Trophoblast cell (in vitro differentiated cells and primary cell): ENCODE results near the gene ZBTB7C.

Source experiments
- DNase-seq, 2 donors: peaks; one replicate each; pipeline ENCODE4 v3.0.0-alpha.2; 2016
- H2AFZ ChIP-seq: 2 replicates; pipeline ENCODE4 v1.6.1; 2013; ENCODE audit warnings: low read length, moderate library complexity, mild to moderate bottlenecking; ENCODE audit not compliant: insufficient read depth, poor library complexity
- H2AK5ac ChIP-seq: 2 replicates; pipeline ENCODE4 v1.6.1; 2013; ENCODE audit warnings: mild to moderate bottlenecking, low read length
- H2BK120ac ChIP-seq: 2 replicates; pipeline ENCODE4 v1.6.1; 2013; ENCODE audit warnings: low read length, mild to moderate bottlenecking, moderate library complexity; ENCODE audit not compliant: insufficient read depth, poor library complexity
- H2BK12ac ChIP-seq: 2 replicates; pipeline ENCODE4 v1.6.1; 2013; ENCODE audit warnings: mild to moderate bottlenecking, low read length, moderate library complexity
- H2BK5ac ChIP-seq: 2 replicates; pipeline ENCODE4 v1.6.1; 2013; ENCODE audit warnings: low read length, low read depth, moderate library complexity, mild to moderate bottlenecking; ENCODE audit not compliant: poor library complexity
- H3K14ac ChIP-seq: 2 replicates; pipeline ENCODE4 v1.6.1; 2013; ENCODE audit warnings: mild to moderate bottlenecking, low read length
- H3K18ac ChIP-seq: 2 replicates; pipeline ENCODE4 v1.6.1; 2013; ENCODE audit warnings: mild to moderate bottlenecking, low read length
- H3K23ac ChIP-seq: 2 replicates; pipeline ENCODE4 v1.6.1; 2013; ENCODE audit warnings: low read length
- H3K27ac ChIP-seq: 2 replicates; pipeline ENCODE4 v1.5.1; 2013; ENCODE audit warnings: low read depth, mild to moderate bottlenecking, inconsistent platforms, low read length, moderate library complexity
- H3K27me3 ChIP-seq: 2 replicates; pipeline ENCODE4 v1.6.1; 2013; ENCODE audit warnings: inconsistent platforms, mild to moderate bottlenecking, low read length, moderate library complexity; ENCODE audit not compliant: insufficient read depth
- H3K36me3 ChIP-seq, 2 experiments: 1 replicate in 1 of 2; 2 replicates in 1 of 2; pipeline ENCODE4 v1.6.1; 2013; ENCODE audit warnings: low read length in 2 of 2, mild to moderate bottlenecking in 2 of 2, moderate library complexity in 1 of 2; ENCODE audit not compliant: insufficient read depth in 2 of 2, control insufficient read depth in 1 of 2
- H3K4ac ChIP-seq: 2 replicates; pipeline ENCODE4 v1.6.1; 2013; ENCODE audit warnings: low read depth, mild to moderate bottlenecking, low read length, moderate library complexity
- H3K4me1 ChIP-seq, 2 experiments: 1 replicate in 1 of 2; 2 replicates in 1 of 2; pipeline ENCODE4 v1.6.1; 2013; ENCODE audit warnings: low read length in 2 of 2, mild to moderate bottlenecking in 2 of 2, moderate library complexity in 1 of 2; ENCODE audit not compliant: insufficient read depth in 2 of 2, control insufficient read depth in 1 of 2
- H3K4me2 ChIP-seq: 2 replicates; pipeline ENCODE4 v1.6.1; 2013; ENCODE audit warnings: inconsistent platforms, mild to moderate bottlenecking, low read length, moderate library complexity
- H3K4me3 ChIP-seq: 2 replicates; pipeline ENCODE4 v1.5.1; 2013; ENCODE audit warnings: mild to moderate bottlenecking, low read depth, low read length, inconsistent platforms
- H3K79me1 ChIP-seq: one replicate; pipeline ENCODE4 v1.6.1; 2013; ENCODE audit warnings: low read length
- H3K79me2 ChIP-seq: 2 replicates; pipeline ENCODE4 v1.6.1; 2013; ENCODE audit warnings: low read length, mild to moderate bottlenecking; ENCODE audit not compliant: control insufficient read depth, insufficient read depth, poor library complexity
- H3K9ac ChIP-seq: 2 replicates; pipeline ENCODE4 v1.6.1; 2013; ENCODE audit warnings: mild to moderate bottlenecking, low read length
- H3K9me3 ChIP-seq: 2 replicates; pipeline ENCODE4 v1.6.1; 2013; ENCODE audit warnings: low read depth, mild to moderate bottlenecking, control low read depth, inconsistent platforms, low read length; ENCODE audit not compliant: insufficient read depth
- H4K12ac ChIP-seq: 2 replicates; pipeline ENCODE4 v1.6.1; 2013; ENCODE audit warnings: low read depth, mild to moderate bottlenecking, low read length, moderate library complexity
- H4K8ac ChIP-seq: 2 replicates; pipeline ENCODE4 v1.6.1; 2013; ENCODE audit warnings: low read depth, mild to moderate bottlenecking, low read length, moderate library complexity
- H4K91ac ChIP-seq: one replicate; pipeline ENCODE4 v1.6.1; 2013; ENCODE audit warnings: low read depth, mild to moderate bottlenecking, low read length, moderate library complexity
- WGBS: extraction: QIAGEN DNeasy Blood & Tissue Kit; methylation state at CpG from one replicate; pipeline ENCODE4 v1.1.7; 2013; ENCODE audit warnings: missing lambda C conversion rate; ENCODE audit not compliant: insufficient read length, insufficient coverage; ENCODE audit errors: extremely low coverage; 5-methylcytosine and 5-hydroxymethylcytosine counted together

The ZBTB7C gene

DNA sequence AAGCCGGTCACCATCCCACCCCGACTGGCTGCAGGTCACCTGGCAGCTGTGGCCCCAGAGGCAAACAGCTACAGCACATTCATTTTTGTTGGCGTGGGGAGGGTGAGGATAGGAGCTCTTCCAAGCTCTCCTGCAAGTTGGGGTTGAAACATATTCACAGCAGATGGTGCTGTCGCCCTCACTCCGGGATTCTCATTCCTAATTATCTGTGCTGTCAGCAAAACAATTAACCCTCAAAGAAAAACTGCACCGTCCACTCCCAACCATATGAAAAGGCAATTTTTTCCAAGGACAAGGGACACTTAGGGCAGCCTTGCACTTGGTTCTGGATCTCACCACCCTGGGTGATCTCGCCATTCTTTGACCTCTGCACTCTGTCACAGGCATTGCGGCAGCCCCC is 68.6 kb downstream of the ZBTB7C start:
- Histone ChIP-seq H3K79me1 (no peaks in the 10 kb centered on the region), H2BK5ac (no peak overlapping the region), H3K18ac (no peak overlapping the region), H3K4ac (no peak overlapping the region), H2AK5ac (no peak overlapping the region), H3K27me3 (no peaks in the 10 kb centered on the region), H3K36me3 (no peaks in the 10 kb centered on the region), H3K27ac (no peak overlapping the region), H3K23ac (no peak overlapping the region), H4K91ac (no peak overlapping the region), H2BK12ac (no peak overlapping the region), H3K4me2 (no peak overlapping the region), H3K9me3 (no peaks in the 10 kb centered on the region), H3K14ac (no peak overlapping the region), H2AFZ (no peak overlapping the region), H3K4me1 (peaks cover 5 to 11% of the 10 kb centered on the region in 2 experiments), H2BK120ac (no peak overlapping the region), H4K12ac (no peak overlapping the region), H3K4me3 (no peak overlapping the region), H4K8ac (no peak overlapping the region), H3K79me2 (no peaks in the 10 kb centered on the region), H3K9ac (no peak overlapping the region)
- DNase-seq: no peak
- WGBS: no CpG with 5 or more reads among the region's 8 CpGs

DNA sequence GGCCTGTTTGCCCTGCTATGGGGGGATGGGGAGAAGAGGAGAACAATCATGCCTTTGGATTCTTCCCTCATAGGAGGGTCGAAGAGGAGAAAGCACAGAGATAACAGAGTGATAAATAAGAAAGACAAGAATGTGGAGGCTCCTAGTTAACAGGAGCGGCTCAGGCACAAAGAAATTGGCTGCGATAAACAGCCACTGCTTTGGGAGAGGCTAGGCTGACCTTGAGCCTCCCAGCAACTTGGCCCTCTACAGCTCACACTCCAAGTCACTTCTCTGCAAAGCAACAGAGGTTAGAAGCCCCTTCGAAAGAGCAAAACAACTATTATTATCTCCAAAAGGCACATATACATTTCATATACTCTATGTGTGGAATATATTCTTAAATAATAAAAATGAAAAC is 69.5 kb downstream of the ZBTB7C start:
- no peak overlapping the region for H4K8ac ChIP-seq
- H3K4me1 ChIP-seq: peaks cover 5 to 11% of the 10 kb centered on the region in 2 experiments
- H4K91ac ChIP-seq: no peak overlapping the region
- no peak overlapping the region for H2AFZ ChIP-seq
- no peak overlapping the region for H2BK12ac ChIP-seq
- no peak overlapping the region for H3K4ac ChIP-seq
- H3K27me3 ChIP-seq: no peaks in the 10 kb centered on the region
- H3K23ac ChIP-seq: no peak overlapping the region
- no peak overlapping the region for H3K4me2 ChIP-seq
- H3K79me1 ChIP-seq: no peaks in the 10 kb centered on the region
- no peak overlapping the region for H2BK5ac ChIP-seq
- H3K79me2 ChIP-seq: no peaks in the 10 kb centered on the region
- H3K4me3 ChIP-seq: no peak overlapping the region
- H3K36me3 ChIP-seq: no peaks in the 10 kb centered on the region
- H3K27ac ChIP-seq: no peak overlapping the region
- WGBS: no CpG with 5 or more reads among the region's 4 CpGs
- no peak overlapping the region for H2AK5ac ChIP-seq
- no peak for DNase-seq
- H3K14ac ChIP-seq: no peak overlapping the region
- no peak overlapping the region for H4K12ac ChIP-seq
- H3K9ac ChIP-seq: no peak overlapping the region
- no peaks in the 10 kb centered on the region for H3K9me3 ChIP-seq
- no peak overlapping the region for H2BK120ac ChIP-seq
- H3K18ac ChIP-seq: no peak overlapping the region

DNA sequence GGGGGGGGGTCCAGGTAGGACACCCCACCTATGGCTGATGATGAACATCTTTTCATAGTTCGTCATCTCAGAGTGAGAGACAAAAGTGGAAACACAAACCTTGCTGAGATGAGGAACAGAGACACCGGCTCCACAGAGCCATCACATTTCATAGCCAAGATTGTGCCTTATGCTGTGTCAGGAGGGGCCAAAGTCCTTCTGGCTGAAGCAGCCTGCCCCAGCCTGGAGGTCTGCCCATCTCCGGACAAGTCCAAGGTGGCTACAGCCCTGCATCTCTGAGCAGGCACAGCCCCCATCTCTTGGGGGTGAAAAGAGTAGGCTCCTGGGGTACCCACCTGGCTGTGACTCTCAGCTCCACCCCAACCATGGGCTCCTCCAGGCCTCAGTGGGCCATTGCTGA is 70.3 kb downstream of the ZBTB7C start:
- Histone ChIP-seq H2AFZ (no peak overlapping the region), H3K14ac (no peak overlapping the region), H3K4me2 (no peak overlapping the region), H3K36me3 (no peaks in the 10 kb centered on the region), H3K23ac (no peak overlapping the region), H3K9ac (no peak overlapping the region), H2BK5ac (no peak overlapping the region), H3K27ac (no peak overlapping the region), H4K91ac (no peak overlapping the region), H3K27me3 (no peaks in the 10 kb centered on the region), H3K4me1 (peaks cover 5 to 11% of the 10 kb centered on the region in 2 experiments), H3K79me1 (no peaks in the 10 kb centered on the region), H2BK120ac (no peak overlapping the region), H2AK5ac (no peak overlapping the region), H2BK12ac (no peak overlapping the region), H4K8ac (no peak overlapping the region), H3K4me3 (no peak overlapping the region), H3K79me2 (no peaks in the 10 kb centered on the region), H4K12ac (no peak overlapping the region), H3K4ac (no peak overlapping the region), H3K18ac (no peak overlapping the region), H3K9me3 (no peaks in the 10 kb centered on the region)
- no CpG with 5 or more reads among the region's 3 CpGs for WGBS
- no peak for DNase-seq

DNA sequence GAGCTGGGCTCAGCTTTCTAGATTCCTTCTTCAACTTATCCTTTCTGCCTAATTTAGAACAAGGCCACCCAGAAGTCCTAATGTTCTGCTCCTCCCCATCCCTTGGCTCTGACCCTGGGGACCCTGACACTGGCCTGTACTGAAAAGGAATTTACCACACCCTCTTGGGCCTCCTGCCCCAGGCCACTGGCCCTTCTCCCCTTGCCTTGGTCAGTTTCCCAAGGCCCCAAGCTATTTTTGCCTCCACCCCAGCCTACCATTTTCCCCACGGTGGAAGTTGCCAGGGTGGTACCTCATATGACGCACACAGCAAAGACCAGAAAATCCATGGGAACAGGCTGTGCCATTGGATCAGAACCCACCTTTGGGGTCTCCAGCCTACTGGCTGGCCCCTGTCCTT is 72.1 kb downstream of the ZBTB7C start:
- WGBS: no CpG with 5 or more reads among the region's 2 CpGs

More for the DNA sequence above, 72.1 kb downstream of the ZBTB7C start:
- H3K9ac ChIP-seq: no peak overlapping the region
- no peak for DNase-seq
- no peak overlapping the region for H3K18ac ChIP-seq
- H3K9me3 ChIP-seq: no peaks in the 10 kb centered on the region
- H4K91ac ChIP-seq: no peak overlapping the region
- H3K27me3 ChIP-seq: no peaks in the 10 kb centered on the region
- no peak overlapping the region for H2AFZ ChIP-seq
- H3K4me2 ChIP-seq: no peak overlapping the region
- H3K23ac ChIP-seq: no peak overlapping the region
- no peak overlapping the region for H4K12ac ChIP-seq
- H2BK5ac ChIP-seq: no peak overlapping the region
- H3K4me1 ChIP-seq: peaks cover 5 to 11% of the 10 kb centered on the region in 2 experiments
- H2BK12ac ChIP-seq: no peak overlapping the region
- no peak overlapping the region for H3K27ac ChIP-seq
- no peak overlapping the region for H4K8ac ChIP-seq
- H3K79me2 ChIP-seq: no peaks in the 10 kb centered on the region
- H2AK5ac ChIP-seq: no peak overlapping the region
- H3K14ac ChIP-seq: no peak overlapping the region
- H2BK120ac ChIP-seq: no peak overlapping the region
- no peak overlapping the region for H3K4ac ChIP-seq
- H3K79me1 ChIP-seq: no peaks in the 10 kb centered on the region
- H3K4me3 ChIP-seq: no peak overlapping the region
- no peaks in the 10 kb centered on the region for H3K36me3 ChIP-seq
